Heart right ventricle (tissue), 16 donors: ENCODE results near the gene ATP1B1. TPM values are rescaled to one million over a fixed set of nuclear protein-coding genes. Genes with fewer than 3 reads are reported as not detected.

Source experiments
- ATAC-seq, 8 donors: fragments of 200-7000 bp; cut with Tn5 transposase; one replicate each; pipeline ENCODE4 v1.9.1; 2020; ENCODE audit warnings: mild to moderate bottlenecking in 8 of 8, moderate library complexity in 8 of 8, moderate number of reproducible peaks in 1 of 8
- DNase-seq, 2 donors: peaks; one replicate each; pipeline ENCODE4 v3.0.0-alpha.2; 2020
- H3K27ac ChIP-seq, 10 donors: fragments of 200-600 bp; sonication (generic) in 2 of 10; one replicate each; pipeline versions ENCODE4 v1.5.0 to v1.8.0; 2020 to 2022; ENCODE audit warnings: mild to moderate bottlenecking in 3 of 10
- H3K27me3 ChIP-seq, 7 donors: fragments of 200-600 bp; one replicate each; pipeline ENCODE4 v1.8.0; 2021 to 2022; ENCODE audit warnings: mild to moderate bottlenecking in 2 of 7
- H3K36me3 ChIP-seq, 9 donors: fragments of 200-600 bp; sonication (generic) in 1 of 9; one replicate each; pipeline versions ENCODE4 v1.5.0 to v1.8.0; 2020 to 2022; ENCODE audit warnings: mild to moderate bottlenecking in 2 of 9
- H3K4me1 ChIP-seq, 9 donors: fragments of 200-600 bp; sonication (generic) in 1 of 9; one replicate each; pipeline versions ENCODE4 v1.5.0 to v1.8.0; 2020 to 2022; ENCODE audit warnings: mild to moderate bottlenecking in 4 of 9
- H3K4me3 ChIP-seq, 10 donors: fragments of 200-600 bp; sonication (generic) in 2 of 10; one replicate each; pipeline versions ENCODE4 v1.5.0 to v1.8.0; 2020 to 2022; ENCODE audit warnings: mild to moderate bottlenecking in 7 of 10, moderate library complexity in 2 of 10
- H3K9me3 ChIP-seq, 11 donors: fragments of 200-600 bp in 10 of 11; sonication (generic) in 2 of 11; one replicate each; pipeline versions ENCODE4 v1.5.0 to v1.8.0; 2013 to 2022; ENCODE audit warnings: mild to moderate bottlenecking in 2 of 11, control low read depth in 1 of 11, moderate library complexity in 1 of 11
- CTCF ChIP-seq, 9 donors: fragments of 200-600 bp; sonication (generic) in 2 of 9; IDR thresholded peaks; one replicate each; pipeline versions ENCODE4 v1.5.0 to v1.8.0; 2021 to 2022; ENCODE audit warnings: antibody characterized with exemption in 9 of 9, mild to moderate bottlenecking in 5 of 9, moderate library complexity in 1 of 9
- WGBS, 2 donors: extraction: QIAGEN DNeasy Blood & Tissue Kit; methylation state at CpG; one replicate each; pipeline ENCODE4 v1.1.7; 2013; ENCODE audit warnings: inconsistent platforms in 1 of 2; 5-methylcytosine and 5-hydroxymethylcytosine counted together
- intact Hi-C, 10 donors: fragments of 100-400 bp; cut with DNase I; formaldehyde crosslinking; loops; one replicate each; pipeline versions ENCODE4 v1.11.1 to v1.14.2; 2022
- polyA plus RNA-seq, 2 donors: library from polyadenylated mRNA; stranded (reverse); fragments of 200-250 nt; gene quantifications; one replicate each; pipeline ENCODE4 v1.2.3, GENCODE V29; 2013
- total RNA-seq, 10 donors: library from RNA; stranded (reverse); fragmentation: NEBNext Ultra II Directional in 3 of 10; extraction: Animal tissue kit (Norgen Biotek cat#: 25700) in 3 of 10; gene quantifications; one replicate each; pipeline versions ENCODE4 v1.2.1 to v1.2.4, GENCODE V29; 2021 to 2023
- donor health status: Arrhythmogenic right ventricular cardiomyopathy.
- donor health status: ischemic (EF 13 %, LVEDD 7.1; RV severe dilation, severe dysfunction).
- donor health status: healthy with polysubstance abuse.
- donor health status: DM: no; HTN: yes; CAD: no.
- donor health status: DM: no; HTN: no; CAD: no.
- donor health status: ischemic (EF 25% LVEDD 6.9; RV normal size, moderate dysfunction).
- donor health status: ischemic (EF 25% LVEDD 5.7; RV mildly dilated, moderate dysfunction).
- donor health status: healthy.
- donor health status: DM: yes; HTN: yes; CAD: no.
- donor health status: Ischemic cardiomyopathy.
- donor health status: ischemic (EF 35%, LVEDD 5.7; RV mildly dilated, moderate dysfunction).
- donor health status: nonischemic (EF 11% LVEDD 7.7; RV severe dilation, severe dysfunction).
- donor health status: DM: yes; HTN: yes; CAD: no.
- donor health status: PGD.
- donor health status: ischemic (EF 29% LVEDD 5.4; RV normal size, mild dysfunction).
- donor health status: nonischemic (EF 23%, LVEDD 6.1; RV moderate dilation, normal function).

ATP1B1 gene
- total and polyA plus RNA-seq, 12 donors, result 137 to 472 (median 268) TPM

- H3K4me1 ChIP-seq, result peaks cover 0 to 8% (median 0%) of the 10 kb centered on the region in 9 donors
- no peaks in the 10 kb centered on the region for H3K36me3 ChIP-seq
- H3K9me3 ChIP-seq, result peaks cover 0 to 4% (median 0%) of the 10 kb centered on the region in 11 donors
- 73 to 74% methylated on average over 4 of the region's 4 CpGs for WGBS, 2 donors
- no peak for TF ChIP-seq CTCF (IDR thresholded peaks at IDR 0.05)
- no peak overlapping the region for H3K27ac ChIP-seq
- no peak for ATAC-seq
- intact Hi-C loops, result no loop called here
- no peak for DNase-seq
- no peak overlapping the region for H3K4me3 ChIP-seq
- H3K27me3 ChIP-seq, result no peaks in the 10 kb centered on the region
Observed at GRCh38 chr1:169094897-169095569, 11.5 kb upstream of the ATP1B1 start.

GRCh38 chr1:169098380-169098779 is 8.1 kb upstream of the ATP1B1 start:
- Histone ChIP-seq H3K27ac (no peak overlapping the region), H3K4me3 (no peak overlapping the region), H3K4me1 (peaks cover 0 to 33% (median 12%) of the 10 kb centered on the region in 9 donors), H3K9me3 (peaks cover 0 to 4% (median 0%) of the 10 kb centered on the region in 11 donors), H3K27me3 (no peaks in the 10 kb centered on the region), H3K36me3 (no peaks in the 10 kb centered on the region)
- 78 to 83% methylated on average over 1 of the region's 1 CpG for WGBS, 2 donors
- no peak for DNase-seq
- no peak for TF ChIP-seq CTCF (IDR thresholded peaks at IDR 0.05)
- intact Hi-C loops, result no loop called here
- ATAC-seq, result no peak

GRCh38 chr1:169099561-169099960 is 6.9 kb upstream of the ATP1B1 start:
- TF ChIP-seq CTCF (IDR thresholded peaks at IDR 0.05), result no peak
- DNase-seq (no peak), ATAC-seq (no peak)
- Histone ChIP-seq H3K4me3 (no peak overlapping the region), H3K9me3 (peaks cover 0 to 4% (median 0%) of the 10 kb centered on the region in 11 donors), H3K36me3 (no peaks in the 10 kb centered on the region), H3K27ac (no peak overlapping the region), H3K4me1 (peaks cover 0 to 40% (median 12%) of the 10 kb centered on the region in 9 donors), H3K27me3 (no peaks in the 10 kb centered on the region)
- WGBS, 2 donors, result 45 to 57% methylated on average over 2 of the region's 2 CpGs
- intact Hi-C loops, result no loop called here

GRCh38 chr1:169100208-169100607 is 6.3 kb upstream of the ATP1B1 start:
- no peak for TF ChIP-seq CTCF (IDR thresholded peaks at IDR 0.05)
- H3K27me3 ChIP-seq, result peaks cover 0 to 6% (median 0%) of the 10 kb centered on the region in 7 donors
- intact Hi-C loops, result loop anchor here in 4 of 10 donors (2.0 to 10.0 kb wide), 7 partner anchors 61 to 485 kb away; partner anchors contain the start of gene DPT (in 1 of the 4)
- no peak for ATAC-seq
- 40 to 68% methylated on average over 1 of the region's 1 CpG for WGBS, 2 donors
- DNase-seq, result no peak
- no peaks in the 10 kb centered on the region for H3K36me3 ChIP-seq
- H3K4me3 ChIP-seq, result no peak overlapping the region
- H3K9me3 ChIP-seq, result peaks cover 0 to 4% (median 0%) of the 10 kb centered on the region in 11 donors
- H3K4me1 ChIP-seq, result peaks cover 0 to 46% (median 12%) of the 10 kb centered on the region in 9 donors
- H3K27ac ChIP-seq, result no peak overlapping the region
